K562 (cell line): ENCODE measurements around the gene HCST. TPM values are rescaled to one million over a fixed set of nuclear protein-coding genes. Genes with fewer than 3 reads are reported as not detected.
A peak's percentile ranks its signal among the peaks of the same experiment; 100 is the strongest.

Source experiments
- polyA plus RNA-seq, 8 experiments: library from polyadenylated mRNA; depleted of rRNA in 4 of 8; stranded (reverse) in 5 of 8; unstranded in 3 of 8; fragments of >200 nt; fragmentation: Nextera tagmentation in 2 of 8; fragmentation: Illumina TruSeq in 1 of 8; extraction: Ambion mirVana in 2 of 8; extraction: Trizol in 1 of 8; gene quantifications; 2 replicates each; pipeline versions ENCODE4 v1.2.1 to v1.2.3, GENCODE V29; 2011 to 2014; ENCODE audit warnings: inconsistent platforms in 1 of 8, missing spikeins in 1 of 8
- total RNA-seq, 7 experiments: library from RNA; depleted of rRNA in 6 of 7; stranded (reverse); fragments of >200 nt in 6 of 7; fragmentation: Illumina TruSeq in 2 of 7; extraction: Trizol in 2 of 7; gene quantifications; 2 replicates each; pipeline versions ENCODE4 v1.2.1 to v1.2.3, GENCODE V29; 2011 to 2021; ENCODE audit warnings: low replicate concordance in 1 of 7
- TF ChIP-seq, protein P1 (sequence below): fragments of 450-650 bp; IDR thresholded peaks from 2 replicates; pipeline ENCODE4 v1.6.1; 2016; ENCODE audit warnings: mild to moderate bottlenecking, moderate library complexity
- TF ChIP-seq, protein P2 (sequence below), 2 experiments: fragments of 450-650 bp in 1 of 2; sonication (generic) in 1 of 2; formaldehyde crosslinking in 1 of 2; IDR thresholded peaks; 2 replicates each; pipeline versions ENCODE4 v1.7.1 to v1.9.0; 2016 to 2022; ENCODE audit warnings: inconsistent platforms in 1 of 2, mild to moderate bottlenecking in 1 of 2, missing genetic modification reagents in 1 of 2

The HCST gene
- total and polyA plus RNA-seq, 9 of the 15 experiments (the other 6 are each of a cell fraction or from before 2014, with no cell fraction given): 0.29 to 1.9 (median 0.95) TPM; not detected in 2

DNA sequence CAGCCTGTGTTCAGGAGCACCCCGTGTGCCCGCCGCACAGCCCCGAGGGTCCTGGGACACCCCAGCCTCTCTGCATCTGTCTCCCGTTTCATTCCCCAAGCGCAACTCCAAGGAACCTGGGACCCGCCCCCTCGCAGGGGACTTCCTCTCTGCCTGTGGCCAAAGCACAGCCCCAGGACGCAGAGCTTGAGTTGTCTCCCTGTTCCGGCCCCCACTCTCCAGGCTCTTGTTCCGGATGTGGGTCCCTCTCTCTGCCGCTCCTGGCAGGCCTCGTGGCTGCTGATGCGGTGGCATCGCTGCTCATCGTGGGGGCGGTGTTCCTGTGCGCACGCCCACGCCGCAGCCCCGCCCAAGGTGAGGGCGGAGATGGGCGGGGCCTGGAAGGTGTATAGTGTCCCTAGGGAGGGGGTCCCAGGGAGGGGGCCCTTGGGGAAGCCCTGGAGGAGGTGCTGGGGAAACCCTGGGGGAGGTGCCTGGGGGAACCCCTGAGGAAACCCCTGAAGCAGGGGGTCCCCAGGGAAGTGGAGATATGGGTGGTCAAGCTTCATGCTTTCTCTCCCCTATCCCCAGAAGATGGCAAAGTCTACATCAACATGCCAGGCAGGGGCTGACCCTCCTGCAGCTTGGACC lies 1.3 kb downstream of the HCST start (continued):
- TF ChIP-seq, protein P1, sequence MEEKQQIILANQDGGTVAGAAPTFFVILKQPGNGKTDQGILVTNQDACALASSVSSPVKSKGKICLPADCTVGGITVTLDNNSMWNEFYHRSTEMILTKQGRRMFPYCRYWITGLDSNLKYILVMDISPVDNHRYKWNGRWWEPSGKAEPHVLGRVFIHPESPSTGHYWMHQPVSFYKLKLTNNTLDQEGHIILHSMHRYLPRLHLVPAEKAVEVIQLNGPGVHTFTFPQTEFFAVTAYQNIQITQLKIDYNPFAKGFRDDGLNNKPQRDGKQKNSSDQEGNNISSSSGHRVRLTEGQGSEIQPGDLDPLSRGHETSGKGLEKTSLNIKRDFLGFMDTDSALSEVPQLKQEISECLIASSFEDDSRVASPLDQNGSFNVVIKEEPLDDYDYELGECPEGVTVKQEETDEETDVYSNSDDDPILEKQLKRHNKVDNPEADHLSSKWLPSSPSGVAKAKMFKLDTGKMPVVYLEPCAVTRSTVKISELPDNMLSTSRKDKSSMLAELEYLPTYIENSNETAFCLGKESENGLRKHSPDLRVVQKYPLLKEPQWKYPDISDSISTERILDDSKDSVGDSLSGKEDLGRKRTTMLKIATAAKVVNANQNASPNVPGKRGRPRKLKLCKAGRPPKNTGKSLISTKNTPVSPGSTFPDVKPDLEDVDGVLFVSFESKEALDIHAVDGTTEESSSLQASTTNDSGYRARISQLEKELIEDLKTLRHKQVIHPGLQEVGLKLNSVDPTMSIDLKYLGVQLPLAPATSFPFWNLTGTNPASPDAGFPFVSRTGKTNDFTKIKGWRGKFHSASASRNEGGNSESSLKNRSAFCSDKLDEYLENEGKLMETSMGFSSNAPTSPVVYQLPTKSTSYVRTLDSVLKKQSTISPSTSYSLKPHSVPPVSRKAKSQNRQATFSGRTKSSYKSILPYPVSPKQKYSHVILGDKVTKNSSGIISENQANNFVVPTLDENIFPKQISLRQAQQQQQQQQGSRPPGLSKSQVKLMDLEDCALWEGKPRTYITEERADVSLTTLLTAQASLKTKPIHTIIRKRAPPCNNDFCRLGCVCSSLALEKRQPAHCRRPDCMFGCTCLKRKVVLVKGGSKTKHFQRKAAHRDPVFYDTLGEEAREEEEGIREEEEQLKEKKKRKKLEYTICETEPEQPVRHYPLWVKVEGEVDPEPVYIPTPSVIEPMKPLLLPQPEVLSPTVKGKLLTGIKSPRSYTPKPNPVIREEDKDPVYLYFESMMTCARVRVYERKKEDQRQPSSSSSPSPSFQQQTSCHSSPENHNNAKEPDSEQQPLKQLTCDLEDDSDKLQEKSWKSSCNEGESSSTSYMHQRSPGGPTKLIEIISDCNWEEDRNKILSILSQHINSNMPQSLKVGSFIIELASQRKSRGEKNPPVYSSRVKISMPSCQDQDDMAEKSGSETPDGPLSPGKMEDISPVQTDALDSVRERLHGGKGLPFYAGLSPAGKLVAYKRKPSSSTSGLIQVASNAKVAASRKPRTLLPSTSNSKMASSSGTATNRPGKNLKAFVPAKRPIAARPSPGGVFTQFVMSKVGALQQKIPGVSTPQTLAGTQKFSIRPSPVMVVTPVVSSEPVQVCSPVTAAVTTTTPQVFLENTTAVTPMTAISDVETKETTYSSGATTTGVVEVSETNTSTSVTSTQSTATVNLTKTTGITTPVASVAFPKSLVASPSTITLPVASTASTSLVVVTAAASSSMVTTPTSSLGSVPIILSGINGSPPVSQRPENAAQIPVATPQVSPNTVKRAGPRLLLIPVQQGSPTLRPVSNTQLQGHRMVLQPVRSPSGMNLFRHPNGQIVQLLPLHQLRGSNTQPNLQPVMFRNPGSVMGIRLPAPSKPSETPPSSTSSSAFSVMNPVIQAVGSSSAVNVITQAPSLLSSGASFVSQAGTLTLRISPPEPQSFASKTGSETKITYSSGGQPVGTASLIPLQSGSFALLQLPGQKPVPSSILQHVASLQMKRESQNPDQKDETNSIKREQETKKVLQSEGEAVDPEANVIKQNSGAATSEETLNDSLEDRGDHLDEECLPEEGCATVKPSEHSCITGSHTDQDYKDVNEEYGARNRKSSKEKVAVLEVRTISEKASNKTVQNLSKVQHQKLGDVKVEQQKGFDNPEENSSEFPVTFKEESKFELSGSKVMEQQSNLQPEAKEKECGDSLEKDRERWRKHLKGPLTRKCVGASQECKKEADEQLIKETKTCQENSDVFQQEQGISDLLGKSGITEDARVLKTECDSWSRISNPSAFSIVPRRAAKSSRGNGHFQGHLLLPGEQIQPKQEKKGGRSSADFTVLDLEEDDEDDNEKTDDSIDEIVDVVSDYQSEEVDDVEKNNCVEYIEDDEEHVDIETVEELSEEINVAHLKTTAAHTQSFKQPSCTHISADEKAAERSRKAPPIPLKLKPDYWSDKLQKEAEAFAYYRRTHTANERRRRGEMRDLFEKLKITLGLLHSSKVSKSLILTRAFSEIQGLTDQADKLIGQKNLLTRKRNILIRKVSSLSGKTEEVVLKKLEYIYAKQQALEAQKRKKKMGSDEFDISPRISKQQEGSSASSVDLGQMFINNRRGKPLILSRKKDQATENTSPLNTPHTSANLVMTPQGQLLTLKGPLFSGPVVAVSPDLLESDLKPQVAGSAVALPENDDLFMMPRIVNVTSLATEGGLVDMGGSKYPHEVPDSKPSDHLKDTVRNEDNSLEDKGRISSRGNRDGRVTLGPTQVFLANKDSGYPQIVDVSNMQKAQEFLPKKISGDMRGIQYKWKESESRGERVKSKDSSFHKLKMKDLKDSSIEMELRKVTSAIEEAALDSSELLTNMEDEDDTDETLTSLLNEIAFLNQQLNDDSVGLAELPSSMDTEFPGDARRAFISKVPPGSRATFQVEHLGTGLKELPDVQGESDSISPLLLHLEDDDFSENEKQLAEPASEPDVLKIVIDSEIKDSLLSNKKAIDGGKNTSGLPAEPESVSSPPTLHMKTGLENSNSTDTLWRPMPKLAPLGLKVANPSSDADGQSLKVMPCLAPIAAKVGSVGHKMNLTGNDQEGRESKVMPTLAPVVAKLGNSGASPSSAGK: peak; percentile 76
- TF ChIP-seq, protein P2, sequence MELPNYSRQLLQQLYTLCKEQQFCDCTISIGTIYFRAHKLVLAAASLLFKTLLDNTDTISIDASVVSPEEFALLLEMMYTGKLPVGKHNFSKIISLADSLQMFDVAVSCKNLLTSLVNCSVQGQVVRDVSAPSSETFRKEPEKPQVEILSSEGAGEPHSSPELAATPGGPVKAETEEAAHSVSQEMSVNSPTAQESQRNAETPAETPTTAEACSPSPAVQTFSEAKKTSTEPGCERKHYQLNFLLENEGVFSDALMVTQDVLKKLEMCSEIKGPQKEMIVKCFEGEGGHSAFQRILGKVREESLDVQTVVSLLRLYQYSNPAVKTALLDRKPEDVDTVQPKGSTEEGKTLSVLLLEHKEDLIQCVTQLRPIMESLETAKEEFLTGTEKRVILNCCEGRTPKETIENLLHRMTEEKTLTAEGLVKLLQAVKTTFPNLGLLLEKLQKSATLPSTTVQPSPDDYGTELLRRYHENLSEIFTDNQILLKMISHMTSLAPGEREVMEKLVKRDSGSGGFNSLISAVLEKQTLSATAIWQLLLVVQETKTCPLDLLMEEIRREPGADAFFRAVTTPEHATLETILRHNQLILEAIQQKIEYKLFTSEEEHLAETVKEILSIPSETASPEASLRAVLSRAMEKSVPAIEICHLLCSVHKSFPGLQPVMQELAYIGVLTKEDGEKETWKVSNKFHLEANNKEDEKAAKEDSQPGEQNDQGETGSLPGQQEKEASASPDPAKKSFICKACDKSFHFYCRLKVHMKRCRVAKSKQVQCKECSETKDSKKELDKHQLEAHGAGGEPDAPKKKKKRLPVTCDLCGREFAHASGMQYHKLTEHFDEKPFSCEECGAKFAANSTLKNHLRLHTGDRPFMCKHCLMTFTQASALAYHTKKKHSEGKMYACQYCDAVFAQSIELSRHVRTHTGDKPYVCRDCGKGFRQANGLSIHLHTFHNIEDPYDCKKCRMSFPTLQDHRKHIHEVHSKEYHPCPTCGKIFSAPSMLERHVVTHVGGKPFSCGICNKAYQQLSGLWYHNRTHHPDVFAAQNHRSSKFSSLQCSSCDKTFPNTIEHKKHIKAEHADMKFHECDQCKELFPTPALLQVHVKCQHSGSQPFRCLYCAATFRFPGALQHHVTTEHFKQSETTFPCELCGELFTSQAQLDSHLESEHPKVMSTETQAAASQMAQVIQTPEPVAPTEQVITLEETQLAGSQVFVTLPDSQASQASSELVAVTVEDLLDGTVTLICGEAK (IDR thresholded peaks at IDR 0.05): peak; percentile 76
- TF ChIP-seq, protein P2 (CRISPR knock-in tag; IDR thresholded peaks at IDR 0.05): no peak
